PC-9 (cell line): ENCODE measurements around the gene APMAP. TPM values are rescaled to one million over a fixed set of nuclear protein-coding genes. Genes with fewer than 3 reads are reported as not detected.

Experiments
- BruUV-seq: library from RNA; stranded (reverse); fragments of 400-500 nt; replicated peaks from 2 replicates; lab custom pipeline; 2021; lab: Mats Ljungman, UMichigan
- CTCF ChIA-PET: fragments of 300-600 bp; sonication (Branson Sonifier 250); formaldehyde crosslinking; loops from one replicate; lab custom pipeline; 2022; ENCODE audit warnings: antibody characterized with exemption; lab: Charles Lee
- POLR2A ChIA-PET: fragments of 300-600 bp; sonication (Branson Sonifier 250); formaldehyde crosslinking; loops from one replicate; lab custom pipeline; 2022; ENCODE audit warnings: antibody characterized with exemption; ENCODE audit not compliant: unreplicated experiment; lab: Charles Lee
- DNase-seq, 2 experiments: peaks; one replicate each; pipeline versions ENCODE4 v3.0.0 to v3.0.0-alpha.2; 2015 to 2022; ENCODE audit warnings: mixed read lengths in 1 of 2
- H2AFZ ChIP-seq: fragments of 200-600 bp; sonication (generic); 2 replicates; pipeline ENCODE4 v1.8.1; 2017; ENCODE audit warnings: antibody characterized with exemption
- H3F3A ChIP-seq: fragments of 200-600 bp; sonication (generic); 2 replicates; pipeline ENCODE4 v1.8.1; 2017; ENCODE audit warnings: antibody characterized with exemption, mild to moderate bottlenecking, low read depth; ENCODE audit not compliant: insufficient read depth
- H3K27ac ChIP-seq: fragments of 200-600 bp; sonication (generic); 2 replicates; pipeline ENCODE4 v1.6.1; 2016; ENCODE audit warnings: mixed run types
- H3K27me3 ChIP-seq: fragments of 200-600 bp; sonication (generic); 2 replicates; pipeline ENCODE4 v1.6.1; 2016; ENCODE audit warnings: low read depth, mixed run types; ENCODE audit not compliant: insufficient read depth
- H3K36me3 ChIP-seq: fragments of 200-600 bp; sonication (generic); 2 replicates; pipeline ENCODE4 v1.6.1; 2016; ENCODE audit warnings: low read depth, mixed run types
- H3K4me1 ChIP-seq: fragments of 200-600 bp; sonication (generic); replicated peaks from 2 replicates; pipeline ENCODE4 v1.6.1; 2016; ENCODE audit warnings: mixed run types; ENCODE audit not compliant: insufficient read depth
- H3K4me2 ChIP-seq: fragments of 200-600 bp; sonication (generic); 2 replicates; pipeline ENCODE4 v1.6.1; 2017; ENCODE audit warnings: mixed run types
- H3K4me3 ChIP-seq: fragments of 200-600 bp; sonication (generic); 2 replicates; pipeline ENCODE4 v1.6.1; 2016; ENCODE audit warnings: mixed run types
- H3K79me2 ChIP-seq: fragments of 200-600 bp; sonication (generic); 2 replicates; pipeline ENCODE4 v1.6.1; 2017; ENCODE audit warnings: low read depth, mixed run types
- H3K9me2 ChIP-seq: fragments of 200-600 bp; sonication (generic); 2 replicates; pipeline ENCODE4 v1.8.1; 2017; ENCODE audit warnings: mild to moderate bottlenecking; ENCODE audit not compliant: insufficient read depth
- H3K9me3 ChIP-seq: fragments of 200-600 bp; sonication (generic); 2 replicates; pipeline ENCODE4 v1.8.1; 2016; ENCODE audit warnings: low read depth; ENCODE audit not compliant: insufficient read depth
- H4K20me1 ChIP-seq: fragments of 200-600 bp; sonication (generic); 2 replicates; pipeline ENCODE4 v1.8.1; 2017; ENCODE audit not compliant: insufficient read depth
- EZH2 ChIP-seq: fragments of 200-600 bp; sonication (generic); IDR thresholded peaks from 2 replicates; pipeline ENCODE4 v1.8.0; 2017; ENCODE audit warnings: antibody characterized with exemption, low read depth
- intact Hi-C: fragments of 100-400 bp; cut with micrococcal nuclease; formaldehyde crosslinking; loops from one replicate; pipeline ENCODE4 v1.10.0; 2022; ENCODE audit not compliant: unreplicated experiment
- total RNA-seq: library from RNA; stranded (reverse); gene quantifications from 2 replicates; pipeline ENCODE4 v1.2.3, GENCODE V29; 2021
- TF ChIP-seq, protein P1 (sequence below): fragments of 200-600 bp; sonication (generic); conservative IDR thresholded peaks from 2 replicates; pipeline ENCODE4 v1.6.1; 2017; ENCODE audit warnings: mixed run types, antibody characterized with exemption, mild to moderate bottlenecking, moderate library complexity

APMAP gene
- total RNA-seq, 1 experiment from 2014 or later, result 103 TPM

DNA sequence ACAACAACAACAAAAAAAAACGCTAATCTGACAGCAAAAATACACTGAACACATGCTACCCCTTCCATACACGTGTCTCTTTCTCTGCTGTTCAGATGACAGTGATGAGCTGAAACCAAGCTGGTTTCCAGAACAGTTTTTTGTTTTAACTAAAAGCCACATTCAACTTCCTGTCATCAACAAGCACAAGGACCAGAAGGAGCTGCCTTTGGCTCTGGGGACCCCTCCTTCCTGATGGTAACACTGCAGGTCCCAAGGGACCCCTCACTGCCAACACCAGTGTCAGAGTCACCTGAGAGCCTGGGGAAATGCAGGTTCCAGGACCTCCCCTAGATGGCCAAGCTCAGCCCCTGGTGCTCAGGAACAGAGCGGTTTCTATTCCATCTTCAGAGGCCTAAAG is 37.5 kb downstream of the APMAP start:
- POLR2A ChIA-PET, result no interaction called here
- no peaks in the 10 kb centered on the region for H3F3A ChIP-seq
- H3K27ac ChIP-seq, result no peak overlapping the region
- no TSS peak for BruUV-seq
- no peak overlapping the region for H3K4me2 ChIP-seq
- no peak overlapping the region for H2AFZ ChIP-seq
- no peaks in the 10 kb centered on the region for H3K36me3 ChIP-seq
- intact Hi-C loops, result no loop called here
- H3K9me3 ChIP-seq, result no peaks in the 10 kb centered on the region
- TF ChIP-seq EZH2, result no peak
- TF ChIP-seq, protein P1, sequence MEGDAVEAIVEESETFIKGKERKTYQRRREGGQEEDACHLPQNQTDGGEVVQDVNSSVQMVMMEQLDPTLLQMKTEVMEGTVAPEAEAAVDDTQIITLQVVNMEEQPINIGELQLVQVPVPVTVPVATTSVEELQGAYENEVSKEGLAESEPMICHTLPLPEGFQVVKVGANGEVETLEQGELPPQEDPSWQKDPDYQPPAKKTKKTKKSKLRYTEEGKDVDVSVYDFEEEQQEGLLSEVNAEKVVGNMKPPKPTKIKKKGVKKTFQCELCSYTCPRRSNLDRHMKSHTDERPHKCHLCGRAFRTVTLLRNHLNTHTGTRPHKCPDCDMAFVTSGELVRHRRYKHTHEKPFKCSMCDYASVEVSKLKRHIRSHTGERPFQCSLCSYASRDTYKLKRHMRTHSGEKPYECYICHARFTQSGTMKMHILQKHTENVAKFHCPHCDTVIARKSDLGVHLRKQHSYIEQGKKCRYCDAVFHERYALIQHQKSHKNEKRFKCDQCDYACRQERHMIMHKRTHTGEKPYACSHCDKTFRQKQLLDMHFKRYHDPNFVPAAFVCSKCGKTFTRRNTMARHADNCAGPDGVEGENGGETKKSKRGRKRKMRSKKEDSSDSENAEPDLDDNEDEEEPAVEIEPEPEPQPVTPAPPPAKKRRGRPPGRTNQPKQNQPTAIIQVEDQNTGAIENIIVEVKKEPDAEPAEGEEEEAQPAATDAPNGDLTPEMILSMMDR, result no peak
- H3K79me2 ChIP-seq, result no peaks in the 10 kb centered on the region
- CTCF ChIA-PET, result no interaction called here
- no peaks in the 10 kb centered on the region for H3K27me3 ChIP-seq
- 0 out of 2 replicates have a peak, but pooled peaks cover 2% of the 10 kb centered on the region for H3K4me1 ChIP-seq
- no peak overlapping the region for H3K4me3 ChIP-seq
- no peaks in the 10 kb centered on the region for H3K9me2 ChIP-seq
- no peak for DNase-seq
- H4K20me1 ChIP-seq, result no peaks in the 10 kb centered on the region

DNA sequence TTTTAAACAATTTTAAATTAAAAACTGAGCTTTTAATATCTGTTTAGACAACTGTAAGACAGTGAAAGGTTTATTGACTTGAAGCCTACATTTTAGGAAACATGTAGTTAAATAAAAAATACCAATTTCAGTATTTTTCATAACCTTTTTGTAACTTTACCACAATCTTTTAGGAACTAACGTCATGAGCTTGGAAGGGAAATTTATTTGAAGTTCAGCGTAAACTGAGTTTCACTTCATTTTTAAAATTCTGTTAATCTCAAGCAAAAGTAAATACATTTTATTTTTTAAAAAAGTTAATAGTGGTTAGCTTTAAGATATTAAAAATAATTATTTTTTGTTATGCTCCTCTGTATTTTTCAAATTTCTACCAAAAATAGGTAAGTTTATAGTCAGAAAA is 38.0 kb downstream of the APMAP start:
- H2AFZ ChIP-seq, result no peak overlapping the region
- H3K27me3 ChIP-seq, result no peaks in the 10 kb centered on the region
- H3K9me2 ChIP-seq, result no peaks in the 10 kb centered on the region
- POLR2A ChIA-PET, result no interaction called here
- no peaks in the 10 kb centered on the region for H3F3A ChIP-seq
- TF ChIP-seq, protein P1, result no peak
- TF ChIP-seq EZH2, result no peak
- H3K79me2 ChIP-seq, result no peaks in the 10 kb centered on the region
- H3K9me3 ChIP-seq, result no peaks in the 10 kb centered on the region
- no peaks in the 10 kb centered on the region for H4K20me1 ChIP-seq
- 0 out of 2 replicates have a peak, but pooled peaks cover 6% of the 10 kb centered on the region for H3K4me1 ChIP-seq
- DNase-seq, result no peak
- H3K27ac ChIP-seq, result no peak overlapping the region
- H3K36me3 ChIP-seq, result no peaks in the 10 kb centered on the region
- intact Hi-C loops, result no loop called here
- CTCF ChIA-PET, result no interaction called here
- H3K4me2 ChIP-seq, result no peak overlapping the region
- no TSS peak for BruUV-seq
- no peak overlapping the region for H3K4me3 ChIP-seq

DNA sequence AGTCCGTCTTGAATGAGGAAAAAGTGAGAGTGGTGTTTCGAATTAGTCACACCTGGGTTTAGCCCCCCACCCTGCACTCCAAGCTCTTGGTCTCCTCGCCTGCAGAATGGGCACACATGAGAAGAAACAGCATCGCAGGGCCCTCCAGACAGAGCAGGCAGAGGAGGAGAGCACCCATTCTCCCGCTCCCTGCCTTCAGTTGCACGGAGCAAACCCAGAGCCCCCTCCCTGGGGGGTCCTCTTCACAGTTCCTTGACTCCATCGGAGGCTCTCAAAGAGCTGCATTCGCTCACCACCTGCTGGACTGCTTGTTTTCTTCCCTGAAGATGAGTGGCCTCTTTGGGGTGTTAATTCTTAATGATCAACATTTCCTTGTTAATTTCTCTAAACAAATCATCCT is 38.4 kb downstream of the APMAP start:
- intact Hi-C loops, result no loop called here

More for the DNA sequence above, 38.4 kb downstream of the APMAP start:
- no peak overlapping the region for H3K4me2 ChIP-seq
- H4K20me1 ChIP-seq, result no peaks in the 10 kb centered on the region
- H3K27ac ChIP-seq, result no peak overlapping the region
- H2AFZ ChIP-seq, result no peak overlapping the region
- H3K4me3 ChIP-seq, result no peak overlapping the region
- TF ChIP-seq, protein P1, result no peak
- no peak for TF ChIP-seq EZH2
- no peaks in the 10 kb centered on the region for H3K36me3 ChIP-seq
- H3K4me1 ChIP-seq, result 0 out of 2 replicates have a peak, but pooled peaks cover 7% of the 10 kb centered on the region
- no peak for DNase-seq
- no peaks in the 10 kb centered on the region for H3K27me3 ChIP-seq
- ChIA-PET POLR2A (no interaction called here), CTCF (no interaction called here)
- H3K9me3 ChIP-seq, result no peaks in the 10 kb centered on the region
- no peaks in the 10 kb centered on the region for H3F3A ChIP-seq
- BruUV-seq, result no TSS peak
- H3K9me2 ChIP-seq, result no peaks in the 10 kb centered on the region
- H3K79me2 ChIP-seq, result no peaks in the 10 kb centered on the region
